ENCODE measurements around the gene UVSSA. TPM values are rescaled to one million over a fixed set of nuclear protein-coding genes. Genes with fewer than 3 reads are reported as not detected.

The UVSSA gene
- total and polyA plus RNA-seq, 7 donors: 1.8 to 18.7 (median 8.7) TPM

GRCh38 chr4:1349359-1350168 is 2.6 kb downstream of the UVSSA start:
- no peak for DNase-seq
- Histone ChIP-seq H3K9me3 (no peaks in the 10 kb centered on the region), H3K4me1 (peaks cover 0 to 47% (median 31%) of the 10 kb centered on the region in 4 donors), H3K27me3 (no peaks in the 10 kb centered on the region), H3K27ac (peak overlapping the region in 3 of 4 donors; percentile 97 to 99 (median 97)), H3K4me3 (no peak overlapping the region), H3K36me3 (peaks cover 0 to 35% (median 12%) of the 10 kb centered on the region in 4 donors)
- TF ChIP-seq POLR2AphosphoS5 (IDR thresholded peaks at IDR 0.05): no peak
- TF ChIP-seq POLR2A (IDR thresholded peaks at IDR 0.05): no peak
- no peak for TF ChIP-seq EP300 (IDR thresholded peaks at IDR 0.05)
- TF ChIP-seq, protein P1, sequence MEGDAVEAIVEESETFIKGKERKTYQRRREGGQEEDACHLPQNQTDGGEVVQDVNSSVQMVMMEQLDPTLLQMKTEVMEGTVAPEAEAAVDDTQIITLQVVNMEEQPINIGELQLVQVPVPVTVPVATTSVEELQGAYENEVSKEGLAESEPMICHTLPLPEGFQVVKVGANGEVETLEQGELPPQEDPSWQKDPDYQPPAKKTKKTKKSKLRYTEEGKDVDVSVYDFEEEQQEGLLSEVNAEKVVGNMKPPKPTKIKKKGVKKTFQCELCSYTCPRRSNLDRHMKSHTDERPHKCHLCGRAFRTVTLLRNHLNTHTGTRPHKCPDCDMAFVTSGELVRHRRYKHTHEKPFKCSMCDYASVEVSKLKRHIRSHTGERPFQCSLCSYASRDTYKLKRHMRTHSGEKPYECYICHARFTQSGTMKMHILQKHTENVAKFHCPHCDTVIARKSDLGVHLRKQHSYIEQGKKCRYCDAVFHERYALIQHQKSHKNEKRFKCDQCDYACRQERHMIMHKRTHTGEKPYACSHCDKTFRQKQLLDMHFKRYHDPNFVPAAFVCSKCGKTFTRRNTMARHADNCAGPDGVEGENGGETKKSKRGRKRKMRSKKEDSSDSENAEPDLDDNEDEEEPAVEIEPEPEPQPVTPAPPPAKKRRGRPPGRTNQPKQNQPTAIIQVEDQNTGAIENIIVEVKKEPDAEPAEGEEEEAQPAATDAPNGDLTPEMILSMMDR (IDR thresholded peaks at IDR 0.05): no peak
- 92% methylated on average over 29 of the region's 29 CpGs for WGBS, 2 donors
- intact Hi-C loops (cut with DNase I): loop anchor here (2.0 to 10.0 kb wide), 4 partner anchors 165 to 363 kb away; partner anchors contain the start of gene SLBP

GRCh38 chr4:1350169-1350520 is 3.1 kb downstream of the UVSSA start:
- H3K9me3 ChIP-seq: no peaks in the 10 kb centered on the region
- WGBS, 2 donors: 90 to 94% methylated on average over 5 of the region's 5 CpGs
- intact Hi-C loops (cut with DNase I): loop anchor here (10.0 kb wide), 1 partner anchor 165 kb away; no protein-coding TSS in a partner anchor
- peak overlapping the region in 1 of 4 donors; percentile 99 for H3K27ac ChIP-seq
- H3K4me1 ChIP-seq: peaks cover 0 to 44% (median 29%) of the 10 kb centered on the region in 4 donors
- H3K27me3 ChIP-seq: no peaks in the 10 kb centered on the region
- DNase-seq: no peak
- TF ChIP-seq EP300 (IDR thresholded peaks at IDR 0.05) (no peak), POLR2AphosphoS5 (IDR thresholded peaks at IDR 0.05) (no peak), POLR2A (IDR thresholded peaks at IDR 0.05) (no peak)
- TF ChIP-seq, protein P1 (IDR thresholded peaks at IDR 0.05): no peak
- peaks cover 0 to 41% (median 15%) of the 10 kb centered on the region in 4 donors for H3K36me3 ChIP-seq
- no peak overlapping the region for H3K4me3 ChIP-seq

- H3K27me3 ChIP-seq: no peaks in the 10 kb centered on the region
- TF ChIP-seq POLR2A (IDR thresholded peaks at IDR 0.05) (no peak), POLR2AphosphoS5 (IDR thresholded peaks at IDR 0.05) (peak in 1 of 4 donors; percentile 10), EP300 (IDR thresholded peaks at IDR 0.05) (no peak)
- TF ChIP-seq, protein P1 (IDR thresholded peaks at IDR 0.05): peak; percentile 81 to 96 (median 86)
- H3K4me3 ChIP-seq: no peak overlapping the region
- H3K9me3 ChIP-seq: no peaks in the 10 kb centered on the region
- H3K36me3 ChIP-seq: peaks cover 0 to 46% (median 22%) of the 10 kb centered on the region in 4 donors
- peaks cover 0 to 36% (median 22%) of the 10 kb centered on the region in 4 donors for H3K4me1 ChIP-seq
- intact Hi-C loops (cut with DNase I): loop anchor here (2.0 to 10.0 kb wide), 2 partner anchors 163 to 221 kb away; no protein-coding TSS in a partner anchor
- peak overlapping the region; percentile 27 to 44 (median 43) for H3K27ac ChIP-seq
- DNase-seq: peak; percentile 91
- WGBS, 2 donors: 32 to 38% methylated on average over 24 of the region's 24 CpGs
These were observed 5.0 kb downstream of the UVSSA start for GRCh38 chr4:1351854-1352566.

DNA sequence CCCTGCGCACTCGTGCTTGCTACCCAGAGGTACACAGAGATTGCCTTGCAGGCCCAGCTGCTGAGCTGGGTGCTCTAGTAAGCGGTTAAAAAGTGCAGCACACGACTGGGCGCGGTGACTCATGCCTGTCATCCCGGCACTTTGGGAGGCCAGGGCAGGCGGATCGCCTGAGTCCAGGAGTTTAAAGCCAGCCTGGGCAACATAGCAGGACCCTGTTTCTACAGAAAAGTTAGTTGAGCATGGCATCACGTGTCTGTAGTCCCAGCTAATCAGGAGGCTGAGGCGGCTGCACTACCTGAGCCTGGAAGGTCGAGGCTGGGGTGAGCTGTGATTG is 5.5 kb downstream of the UVSSA start:
- H3K36me3 ChIP-seq: peaks cover 0 to 50% (median 22%) of the 10 kb centered on the region in 4 donors
- WGBS, 2 donors: 91 to 94% methylated on average over 12 of the region's 12 CpGs

More for the DNA sequence above, 5.5 kb downstream of the UVSSA start:
- H3K27me3 ChIP-seq: no peaks in the 10 kb centered on the region
- H3K4me1 ChIP-seq: peaks cover 0 to 39% (median 21%) of the 10 kb centered on the region in 4 donors
- no peak overlapping the region for H3K4me3 ChIP-seq
- DNase-seq: no peak
- H3K27ac ChIP-seq: no peak overlapping the region
- no peak for TF ChIP-seq EP300 (IDR thresholded peaks at IDR 0.05)
- intact Hi-C loops (cut with DNase I): loop anchor here (2.0 to 10.0 kb wide), 2 partner anchors 162 to 222 kb away; no protein-coding TSS in a partner anchor
- H3K9me3 ChIP-seq: no peaks in the 10 kb centered on the region

Measured in sigmoid colon (tissue), 7 donors.